ENCODE results near the gene CREBZF.
"Not testable (repeated sequence)": the region's sequence is repeated elsewhere in the genome, so short reads cannot be mapped to it uniquely, and the experiment has no call there.

Gene CREBZF

DNA sequence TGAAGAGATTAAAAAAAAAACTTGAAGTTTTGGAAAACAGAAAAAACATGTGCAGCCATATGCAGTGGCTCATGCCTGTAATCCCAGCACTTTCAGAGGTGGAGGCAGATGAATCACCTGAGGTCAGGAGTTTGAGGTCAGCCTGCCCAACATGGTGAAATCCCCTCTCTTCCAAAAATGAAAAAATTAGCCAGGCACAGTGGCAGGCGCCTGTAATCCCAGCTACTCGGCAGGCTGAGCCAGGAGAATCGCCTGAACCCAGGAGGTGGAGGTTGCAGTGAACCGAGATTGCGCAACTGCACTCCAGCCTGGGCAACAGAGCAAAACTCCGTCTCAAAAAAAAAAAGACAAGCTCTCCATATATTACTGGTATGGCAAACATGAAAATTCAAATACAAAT, 45.4 kb downstream of the CREBZF start:
- no peak for DNase-seq

DNA sequence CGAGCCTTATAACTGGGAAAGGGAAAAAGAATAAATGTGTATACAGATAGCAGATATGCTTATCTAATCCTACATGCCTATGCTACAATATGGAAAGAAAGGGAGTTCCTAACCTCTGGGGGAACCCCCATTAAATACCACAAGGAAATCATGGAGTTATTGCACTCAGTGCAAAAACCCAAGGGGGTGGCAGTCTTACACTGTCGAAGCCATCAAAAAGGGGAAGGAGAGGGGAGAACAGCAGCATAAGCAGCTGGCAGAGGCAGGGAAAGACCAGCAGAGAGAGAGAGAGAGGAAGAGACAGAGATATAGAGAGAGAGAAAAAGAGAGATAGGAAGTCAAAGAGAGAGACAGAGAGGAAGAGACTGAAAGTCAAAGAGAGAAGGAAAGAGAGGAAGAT, 53.3 kb downstream of the CREBZF start:
- DNase-seq: not testable (repeated sequence)

Measured in NCI-H2029 treated with DMSO at 0.1 percent for 48 hours (cell line).